Right lobe of liver (tissue), 6 donors: ENCODE results near the gene KLK4. TPM values are rescaled to one million over a fixed set of nuclear protein-coding genes. Genes with fewer than 3 reads are reported as not detected.

Experiments
- ATAC-seq, 4 donors: fragments of 200-7000 bp; cut with Tn5 transposase; one replicate each; pipeline ENCODE4 v1.9.1; 2020; ENCODE audit warnings: mild to moderate bottlenecking in 4 of 4, moderate library complexity in 4 of 4
- DNase-seq, 3 donors: peaks; one replicate each; pipeline ENCODE4 v3.0.0-alpha.2; 2020
- H3K27ac ChIP-seq, 3 donors: fragments of 200-600 bp; one replicate each; pipeline ENCODE4 v1.8.0; 2022
- H3K27me3 ChIP-seq, 2 donors: fragments of 200-600 bp; one replicate each; pipeline ENCODE4 v1.8.0; 2022
- H3K36me3 ChIP-seq, 4 donors: fragments of 200-600 bp; sonication (generic) in 1 of 4; one replicate each; pipeline versions ENCODE4 v1.5.1 to v1.8.0; 2017 to 2022; ENCODE audit warnings: control low read depth in 1 of 4
- H3K4me1 ChIP-seq, 4 donors: fragments of 200-600 bp; sonication (generic) in 1 of 4; one replicate each; pipeline versions ENCODE4 v1.5.1 to v1.8.0; 2017 to 2022; ENCODE audit warnings: control low read depth in 1 of 4
- H3K4me3 ChIP-seq, 3 donors: fragments of 200-600 bp; one replicate each; pipeline ENCODE4 v1.8.0; 2022
- H3K9me3 ChIP-seq, 4 donors: fragments of 200-600 bp; sonication (generic) in 1 of 4; one replicate each; pipeline versions ENCODE4 v1.5.1 to v1.8.0; 2017 to 2022; ENCODE audit warnings: control low read depth in 1 of 4
- CTCF ChIP-seq, 4 donors: fragments of 200-600 bp in 3 of 4; fragments of 450-650 bp in 1 of 4; IDR thresholded peaks; one replicate each; pipeline versions ENCODE4 v1.5.1 to v1.8.0; 2016 to 2022; ENCODE audit warnings: antibody characterized with exemption in 4 of 4, mild to moderate bottlenecking in 2 of 4
- POLR2A ChIP-seq: fragments of 450-650 bp; IDR thresholded peaks from one replicate; pipeline ENCODE4 v1.6.1; 2017; ENCODE audit warnings: antibody characterized with exemption, mild to moderate bottlenecking
- WGBS: methylation state at CpG from one replicate; pipeline ENCODE4 v1.1.6; 2018; ENCODE audit warnings: low coverage, low lambda C conversion rate; ENCODE audit not compliant: insufficient coverage; ENCODE audit errors: missing lambda C conversion rate; 5-methylcytosine and 5-hydroxymethylcytosine counted together
- intact Hi-C, 2 donors: fragments of 100-400 bp; cut with DNase I; formaldehyde crosslinking; loops; one replicate each; pipeline versions ENCODE4 v1.11.2 to v1.14.1; 2022
- total RNA-seq, 6 experiments: library from RNA; depleted of rRNA in 2 of 6; stranded (reverse); fragments of >200 nt in 2 of 6; fragmentation: NEBNext Ultra II Directional in 3 of 6; extraction: Animal tissue kit (Norgen Biotek cat#: 25700) in 3 of 6; gene quantifications; one replicate each; pipeline versions ENCODE4 v1.1.0 to v1.2.4, GENCODE V29; 2016 to 2023
- donor health status: DM: no; HTN: yes; CAD: no.
- donor health status: DM: no; HTN: no; CAD: no.
- donor health status: DM: no; HTN: no; CAD: no.
- donor health status: DM: no; HTN: yes; CAD: no.
- donor health status: DM: no; HTN: yes; CAD: no.

The KLK4 gene
- total RNA-seq, 6 experiments from 2014 or later, result not detected

DNA sequence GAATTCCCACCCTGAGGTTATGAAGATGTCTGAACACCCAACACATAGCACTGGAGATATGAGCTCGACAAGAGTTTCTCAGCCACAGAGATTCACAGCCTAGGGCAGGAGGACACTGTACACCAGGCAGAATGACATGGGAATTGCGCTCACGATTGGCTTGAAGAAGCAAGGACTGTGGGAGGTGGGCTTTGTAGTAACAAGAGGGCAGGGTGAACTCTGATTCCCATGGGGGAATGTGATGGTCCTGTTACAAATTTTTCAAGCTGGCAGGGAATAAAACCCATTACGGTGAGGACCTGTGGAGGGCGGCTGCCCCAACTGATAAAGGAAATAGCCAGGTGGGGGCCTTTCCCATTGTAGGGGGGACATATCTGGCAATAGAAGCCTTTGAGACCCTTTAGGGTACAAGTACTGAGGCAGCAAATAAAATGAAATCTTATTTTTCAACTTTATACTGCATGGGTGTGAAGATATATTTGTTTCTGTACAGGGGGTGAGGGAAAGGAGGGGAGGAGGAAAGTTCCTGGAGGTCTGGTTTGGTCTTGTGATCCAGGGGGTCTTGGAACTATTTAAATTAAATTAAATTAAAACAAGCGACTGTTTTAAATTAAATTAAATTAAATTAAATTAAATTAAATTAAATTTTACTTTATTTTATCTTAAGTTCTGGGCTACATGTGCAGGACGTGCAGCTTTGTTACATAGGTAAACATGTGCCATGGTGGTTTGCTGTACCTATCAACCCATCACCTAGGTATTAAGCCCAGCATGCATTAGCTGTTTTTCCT is 49.5 kb downstream of the KLK4 start:
- intact Hi-C loops, result no loop called here
- Histone ChIP-seq H3K4me1 (no peaks in the 10 kb centered on the region), H3K9me3 (no peaks in the 10 kb centered on the region), H3K27ac (no peak overlapping the region), H3K27me3 (no peaks in the 10 kb centered on the region), H3K36me3 (no peaks in the 10 kb centered on the region), H3K4me3 (no peak overlapping the region)
- whole genome bisulfite sequencing, result 39% methylated on average over 7 of the region's 7 CpGs
- DNase-seq, result no peak
- no peak for TF ChIP-seq CTCF (IDR thresholded peaks at IDR 0.05)
- no peak for TF ChIP-seq POLR2A
- no peak for ATAC-seq

DNA sequence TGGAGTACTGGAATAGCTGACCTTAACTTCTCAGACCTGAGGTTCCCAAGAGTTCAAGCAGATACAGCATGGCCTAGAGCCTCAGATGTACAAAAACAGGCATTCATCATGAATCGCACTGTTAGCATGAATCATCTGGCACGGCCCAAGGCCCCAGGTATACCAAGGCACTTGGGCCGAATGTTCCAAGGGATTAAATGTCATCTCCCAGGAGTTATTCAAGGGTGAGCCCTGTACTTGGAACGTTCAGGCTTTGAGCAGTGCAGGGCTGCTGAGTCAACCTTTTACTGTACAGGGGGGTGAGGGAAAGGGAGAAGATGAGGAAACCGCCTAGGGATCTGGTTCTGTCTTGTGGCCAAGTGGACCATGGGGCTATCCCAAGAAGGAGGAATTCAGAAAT is 50.2 kb downstream of the KLK4 start:
- Histone ChIP-seq H3K27ac (no peak overlapping the region), H3K9me3 (no peaks in the 10 kb centered on the region), H3K4me3 (no peak overlapping the region), H3K27me3 (no peaks in the 10 kb centered on the region), H3K4me1 (no peaks in the 10 kb centered on the region), H3K36me3 (no peaks in the 10 kb centered on the region)
- DNase-seq, result no peak
- whole genome bisulfite sequencing, result 54% methylated on average over 3 of the region's 5 CpGs
- no peak for TF ChIP-seq POLR2A
- TF ChIP-seq CTCF (IDR thresholded peaks at IDR 0.05), result no peak
- intact Hi-C loops, result no loop called here
- ATAC-seq, result no peak

- Histone ChIP-seq H3K27me3 (no peaks in the 10 kb centered on the region), H3K4me1 (no peaks in the 10 kb centered on the region), H3K9me3 (no peaks in the 10 kb centered on the region), H3K4me3 (no peak overlapping the region), H3K27ac (no peak overlapping the region), H3K36me3 (no peaks in the 10 kb centered on the region)
- ATAC-seq (no peak), DNase-seq (no peak)
- TF ChIP-seq CTCF (IDR thresholded peaks at IDR 0.05) (no peak), POLR2A (no peak)
- intact Hi-C loops, result no loop called here
- 20% methylated on average over 1 of the region's 4 CpGs for WGBS
Observed at GRCh38 chr19:50859849-50860248, 51.3 kb downstream of the KLK4 start.

- 8% methylated on average over 4 of the region's 7 CpGs for WGBS
Observed at GRCh38 chr19:50858886-50859285, 52.3 kb downstream of the KLK4 start.

More at GRCh38 chr19:50858886-50859285, 52.3 kb downstream of the KLK4 start:
- H3K36me3 ChIP-seq, result no peaks in the 10 kb centered on the region
- peak in 1 of 4 donors; percentile 8 for ATAC-seq
- H3K27ac ChIP-seq, result no peak overlapping the region
- no peaks in the 10 kb centered on the region for H3K4me1 ChIP-seq
- no peaks in the 10 kb centered on the region for H3K27me3 ChIP-seq
- H3K9me3 ChIP-seq, result no peaks in the 10 kb centered on the region
- intact Hi-C loops, result no loop called here
- no peak overlapping the region for H3K4me3 ChIP-seq
- TF ChIP-seq POLR2A (no peak), CTCF (IDR thresholded peaks at IDR 0.05) (no peak)
- no peak for DNase-seq
